Measurements from ENCODE around the gene RAB11FIP4.

Gene RAB11FIP4

GRCh38 chr17:31417051-31417792 lies 25.7 kb downstream of the RAB11FIP4 start:
- no peak for TF ChIP-seq CTCF (IDR thresholded peaks at IDR 0.05; ENCODE audit: insufficient read depth, missing control alignments)
- no peak for FAIRE-seq
- DNase-seq (ENCODE audit: insufficient read length, low spot score) = no peak

- no peak for TF ChIP-seq CTCF (IDR thresholded peaks at IDR 0.05; ENCODE audit: insufficient read depth, missing control alignments)
- no peak for FAIRE-seq
- no peak for DNase-seq (ENCODE audit: insufficient read length, low spot score)
These were observed 27.4 kb downstream of the RAB11FIP4 start for GRCh38 chr17:31418773-31419350.

- DNase-seq (ENCODE audit: insufficient read length, low spot score) (no peak), FAIRE-seq (no peak)
- TF ChIP-seq CTCF (IDR thresholded peaks at IDR 0.05; ENCODE audit: insufficient read depth, missing control alignments) = no peak
These were observed 31.0 kb downstream of the RAB11FIP4 start for GRCh38 chr17:31422443-31422842.

GRCh38 chr17:31424944-31425281 lies 33.4 kb downstream of the RAB11FIP4 start:
- FAIRE-seq (no peak), DNase-seq (ENCODE audit: insufficient read length, low spot score) (no peak)
- TF ChIP-seq CTCF (IDR thresholded peaks at IDR 0.05; ENCODE audit: insufficient read depth, missing control alignments) = no peak

GRCh38 chr17:31425282-31426040 lies 34.0 kb downstream of the RAB11FIP4 start:
- no peak for TF ChIP-seq CTCF (IDR thresholded peaks at IDR 0.05; ENCODE audit: insufficient read depth, missing control alignments)
- peak; percentile 65 for DNase-seq (ENCODE audit: insufficient read length, low spot score)
- FAIRE-seq = peak; percentile 96

- no peak for FAIRE-seq
- DNase-seq (ENCODE audit: insufficient read length, low spot score) = no peak
- TF ChIP-seq CTCF (IDR thresholded peaks at IDR 0.05; ENCODE audit: insufficient read depth, missing control alignments) = no peak
These were observed 36.2 kb downstream of the RAB11FIP4 start for GRCh38 chr17:31427684-31428083.

GRCh38 chr17:31428111-31428510 lies 36.6 kb downstream of the RAB11FIP4 start:
- DNase-seq (ENCODE audit: insufficient read length, low spot score) (no peak), FAIRE-seq (no peak)
- TF ChIP-seq CTCF (IDR thresholded peaks at IDR 0.05; ENCODE audit: insufficient read depth, missing control alignments) = no peak
